Panc1 (cell line): ENCODE results near the gene KRTAP19-3. TPM values are rescaled to one million over a fixed set of nuclear protein-coding genes. Genes with fewer than 3 reads are reported as not detected.

Experiments used
- ATAC-seq: fragments of 200-7000 bp; cut with Tn5 transposase; 2 replicates; pipeline ENCODE4 v1.9.1; 2020; ENCODE audit warnings: mild to moderate bottlenecking, moderate library complexity
- BruUV-seq: library from RNA; stranded (reverse); fragments of 400-500 nt; replicated peaks from 2 replicates; lab custom pipeline; 2021; lab: Mats Ljungman, UMichigan
- CTCF ChIA-PET: fragments of 300-600 bp; sonication (Branson Sonifier 250); formaldehyde crosslinking; loops from one replicate; lab custom pipeline; 2022; ENCODE audit warnings: antibody characterized with exemption; lab: Charles Lee
- POLR2A ChIA-PET: fragments of 300-600 bp; sonication (Branson Sonifier 250); formaldehyde crosslinking; loops from one replicate; lab custom pipeline; 2022; ENCODE audit warnings: antibody characterized with exemption; lab: Charles Lee
- DNase-seq: peaks from one replicate; pipeline ENCODE4 v3.0.0-alpha.2; 2010; ENCODE audit warnings: low read depth, low spot score
- H3K27ac ChIP-seq: 2 replicates; pipeline ENCODE4 v1.5.1; 2011; ENCODE audit warnings: mild to moderate bottlenecking, low read length, inconsistent platforms
- H3K27me3 ChIP-seq: fragments of 200-500 bp; sonication (Bioruptor generic); 2 replicates; pipeline ENCODE4 v1.6.0; 2014; ENCODE audit warnings: low read length, inconsistent platforms; ENCODE audit not compliant: control insufficient read depth, insufficient read depth
- H3K36me3 ChIP-seq: fragments of 200-500 bp; sonication (Bioruptor generic); 2 replicates; pipeline ENCODE4 v1.5.1; 2014; ENCODE audit warnings: inconsistent platforms, mild to moderate bottlenecking, low read length, moderate library complexity; ENCODE audit not compliant: control insufficient read depth, insufficient read depth
- H3K4me1 ChIP-seq: 2 replicates; pipeline ENCODE4 v1.5.1; 2011; ENCODE audit warnings: inconsistent platforms, mild to moderate bottlenecking, low read length, moderate library complexity; ENCODE audit not compliant: control insufficient read depth, insufficient read depth
- H3K4me3 ChIP-seq, 2 experiments: 2 replicates each; pipeline ENCODE4 v1.5.1; 2011 to 2012; ENCODE audit warnings: low read depth in 2 of 2, low read length in 2 of 2, mild to moderate bottlenecking in 2 of 2, inconsistent platforms in 1 of 2, moderate library complexity in 1 of 2
- H3K9me3 ChIP-seq: fragments of 200-500 bp; sonication (Bioruptor generic); 2 replicates; pipeline ENCODE4 v1.5.1; 2014; ENCODE audit warnings: low read depth, mild to moderate bottlenecking, inconsistent platforms, low read length, moderate library complexity; ENCODE audit not compliant: control insufficient read depth, insufficient read depth
- CTCF ChIP-seq: fragments of 450-650 bp; IDR thresholded peaks from 2 replicates; pipeline ENCODE4 v1.5.1; 2017; ENCODE audit warnings: mild to moderate bottlenecking
- POLR2AphosphoS5 ChIP-seq: IDR thresholded peaks from 2 replicates; pipeline ENCODE4 v1.6.1; 2012; ENCODE audit warnings: mild to moderate bottlenecking, low read depth, low read length, moderate library complexity
- REST ChIP-seq, 2 experiments: IDR thresholded peaks; 2 replicates each; pipeline ENCODE4 v1.6.1; 2011 to 2012; ENCODE audit warnings: low read depth in 2 of 2, control low read depth in 1 of 2, low read length in 1 of 2, mild to moderate bottlenecking in 1 of 2, moderate library complexity in 1 of 2; ENCODE audit not compliant: insufficient read depth in 1 of 2
- SIN3A ChIP-seq: IDR thresholded peaks from 2 replicates; pipeline ENCODE4 v1.6.1; 2012; ENCODE audit warnings: low read depth, mild to moderate bottlenecking, low read length, moderate library complexity, borderline replicate concordance; ENCODE audit not compliant: insufficient read depth
- TCF7L2 ChIP-seq: IDR thresholded peaks from 2 replicates; pipeline ENCODE4 v1.6.1; 2011; ENCODE audit warnings: mild to moderate bottlenecking, low read depth, low read length, inconsistent platforms
- in situ Hi-C: cut with HindIII; loops from 2 replicates; pipeline ENCODE4 v1.10.0; 2016; ENCODE audit warnings: low sequenced_read_pairs, low pct_unique_long_range_greater_than_20kb
- intact Hi-C: fragments of 100-400 bp; cut with micrococcal nuclease; formaldehyde crosslinking; loops from one replicate; pipeline ENCODE4 v1.10.0; 2022; ENCODE audit not compliant: unreplicated experiment
- total RNA-seq: library from RNA; stranded (reverse); gene quantifications from one replicate; pipeline ENCODE4 v1.2.1, GENCODE V29; 2021; ENCODE audit not compliant: unreplicated experiment

KRTAP19-3 gene
- total RNA-seq, 1 experiment from 2014 or later = not detected

- no peaks in the 10 kb centered on the region for H3K9me3 ChIP-seq
- BruUV-seq = no TSS peak
- H3K4me3 ChIP-seq = no peak overlapping the region
- H3K4me1 ChIP-seq = no peaks in the 10 kb centered on the region
- H3K27ac ChIP-seq = no peak overlapping the region
- no peak for ATAC-seq
- in situ Hi-C loops = no loop called here
- ChIA-PET POLR2A (no interaction called here), CTCF (no interaction called here)
- no peaks in the 10 kb centered on the region for H3K27me3 ChIP-seq
- DNase-seq = no peak
- intact Hi-C loops = no loop called here
- H3K36me3 ChIP-seq = no peaks in the 10 kb centered on the region
- no peak for TF ChIP-seq POLR2AphosphoS5
- TF ChIP-seq REST (IDR thresholded peaks at IDR 0.05; ENCODE audit: insufficient read depth in 1 of 2, low read depth in 2 of 2, low read length in 1 of 2) = no peak
- TF ChIP-seq SIN3A = no peak
- no peak for TF ChIP-seq CTCF
- TF ChIP-seq TCF7L2 = no peak
Measured at GRCh38 chr21:30444204-30444603, 47.6 kb downstream of the KRTAP19-3 start.

- Histone ChIP-seq H3K27ac (no peak overlapping the region), H3K9me3 (no peaks in the 10 kb centered on the region), H3K36me3 (no peaks in the 10 kb centered on the region), H3K4me1 (no peaks in the 10 kb centered on the region), H3K4me3 (no peak overlapping the region), H3K27me3 (no peaks in the 10 kb centered on the region)
- intact Hi-C loops (no loop called here), in situ Hi-C loops (no loop called here)
- no peak for ATAC-seq
- BruUV-seq = no TSS peak
- TF ChIP-seq TCF7L2 (no peak), CTCF (no peak), SIN3A (no peak), POLR2AphosphoS5 (no peak), REST (IDR thresholded peaks at IDR 0.05; ENCODE audit: insufficient read depth in 1 of 2, low read depth in 2 of 2, low read length in 1 of 2) (no peak)
- POLR2A ChIA-PET = no interaction called here
- no peak for DNase-seq
- CTCF ChIA-PET = no interaction called here
Measured at GRCh38 chr21:30443226-30443625, 48.6 kb downstream of the KRTAP19-3 start.

Other genes with a start within 250 kb of the KRTAP19-3 start
- not detected for gene KRTAP24-1, start 209.1 kb downstream of the KRTAP19-3 start, total RNA-seq
- gene KRTAP25-1, start 202.5 kb downstream of the KRTAP19-3 start, total RNA-seq = not detected
- gene KRTAP26-1, start 171.7 kb downstream of the KRTAP19-3 start, total RNA-seq = not detected
- gene KRTAP27-1, start 154.3 kb downstream of the KRTAP19-3 start, total RNA-seq = not detected
- not detected for gene KRTAP23-1, start 143.4 kb downstream of the KRTAP19-3 start, total RNA-seq
- not detected for gene KRTAP13-2, start 119.7 kb downstream of the KRTAP19-3 start, total RNA-seq
- not detected for gene KRTAP13-1, start 96.0 kb downstream of the KRTAP19-3 start, total RNA-seq
- gene KRTAP13-3, start 66.1 kb downstream of the KRTAP19-3 start, total RNA-seq = not detected
- gene KRTAP13-4, start 61.8 kb downstream of the KRTAP19-3 start, total RNA-seq = not detected
- not detected for gene KRTAP15-1, start 51.7 kb downstream of the KRTAP19-3 start, total RNA-seq
- gene KRTAP19-1, start 11.6 kb downstream of the KRTAP19-3 start, total RNA-seq = not detected
- not detected for gene KRTAP19-2, start 4.6 kb downstream of the KRTAP19-3 start, total RNA-seq
- not detected for gene KRTAP19-4, start 5.2 kb upstream of the KRTAP19-3 start, total RNA-seq
- gene KRTAP19-5, start 10.1 kb upstream of the KRTAP19-3 start, total RNA-seq = not detected
- not detected for gene KRTAP19-6, start 49.9 kb upstream of the KRTAP19-3 start, total RNA-seq
- not detected for gene KRTAP19-7, start 69.3 kb upstream of the KRTAP19-3 start, total RNA-seq
- gene KRTAP22-2, start 98.4 kb upstream of the KRTAP19-3 start, total RNA-seq = not detected
- gene KRTAP6-3, start 100.4 kb upstream of the KRTAP19-3 start, total RNA-seq = not detected
- gene KRTAP6-2, start 106.9 kb upstream of the KRTAP19-3 start, total RNA-seq = not detected
- gene KRTAP22-1, start 109.1 kb upstream of the KRTAP19-3 start, total RNA-seq = not detected
- not detected for gene KRTAP6-1, start 121.9 kb upstream of the KRTAP19-3 start, total RNA-seq
- not detected for gene KRTAP20-1, start 124.4 kb upstream of the KRTAP19-3 start, total RNA-seq
- gene KRTAP20-4, start 128.6 kb upstream of the KRTAP19-3 start, total RNA-seq = not detected
- not detected for gene KRTAP20-2, start 143.2 kb upstream of the KRTAP19-3 start, total RNA-seq
- not detected for gene KRTAP20-3, start 150.9 kb upstream of the KRTAP19-3 start, total RNA-seq
- gene KRTAP21-3, start 226.8 kb upstream of the KRTAP19-3 start, total RNA-seq = not detected